ENCODE results near the gene ACAA1. TPM values are rescaled to one million over a fixed set of nuclear protein-coding genes. Genes with fewer than 3 reads are reported as not detected.
"Not testable (repeated sequence)": the region's sequence is repeated elsewhere in the genome, so short reads cannot be mapped to it uniquely, and the experiment has no call there.

ACAA1 gene
- total RNA-seq, 2 experiments from 2014 or later: 13.3 to 50.3 TPM

- no peak overlapping the region for H3K27ac ChIP-seq (ENCODE audit: low read depth, low read length, poor library complexity, severe bottlenecking)
- no peaks in the 10 kb centered on the region for H3K36me3 ChIP-seq (ENCODE audit: insufficient read depth, low read length)
- no peaks in the 10 kb centered on the region for H4K20me1 ChIP-seq (ENCODE audit: insufficient read depth, low read length)
- no peaks in the 10 kb centered on the region for H3K9me3 ChIP-seq (ENCODE audit: low read length)
- peaks cover 3% of the 10 kb centered on the region for H3K4me1 ChIP-seq (ENCODE audit: insufficient read depth, low read length, poor library complexity, severe bottlenecking)
- no TSS peak for BruUV-seq (replicated peaks)
- H3K79me2 ChIP-seq (ENCODE audit: insufficient read depth, low read depth, low read length): no peaks in the 10 kb centered on the region
- H2AFZ ChIP-seq (ENCODE audit: low read length): no peak overlapping the region
- no peak for TF ChIP-seq EZH2phosphoT487 (IDR thresholded peaks at IDR 0.05; ENCODE audit: borderline replicate concordance, low read depth, low read length)
- TF ChIP-seq CTCF (conservative IDR thresholded peaks at IDR 0.05; ENCODE audit: low read length): no peak
- DNase-seq (ENCODE audit: low spot score): no peak
- H3K9me2 ChIP-seq (ENCODE audit: insufficient read depth, low read length): no peaks in the 10 kb centered on the region
- intact Hi-C loops (cut with micrococcal nuclease; ENCODE audit: unreplicated experiment): no loop called here
- CTCF ChIA-PET (ENCODE audit: unreplicated experiment): interaction anchor here (0.5 kb wide), 1 partner anchor 48 kb away, joined by 4 read pairs; the partner anchor contains the start of gene ACAA1
- H3K4me2 ChIP-seq (ENCODE audit: low read length): no peak overlapping the region
- POLR2A ChIA-PET: no interaction called here
- H3K4me3 ChIP-seq (ENCODE audit: low read depth, low read length, poor library complexity, severe bottlenecking): no peak overlapping the region
Observed at GRCh38 chr3:38088126-38089078, 48.5 kb downstream of the ACAA1 start.

GRCh38 chr3:38087278-38087677 lies 49.6 kb downstream of the ACAA1 start:
- H3K4me2 ChIP-seq (ENCODE audit: low read length); H3K27ac ChIP-seq (ENCODE audit: low read depth, low read length, poor library complexity, severe bottlenecking); CTCF ChIA-PET (ENCODE audit: unreplicated experiment); intact Hi-C loops (cut with micrococcal nuclease; ENCODE audit: unreplicated experiment); H3K9me2 ChIP-seq (ENCODE audit: insufficient read depth, low read length); BruUV-seq (replicated peaks); H3K4me1 ChIP-seq (ENCODE audit: insufficient read depth, low read length, poor library complexity, severe bottlenecking); H2AFZ ChIP-seq (ENCODE audit: low read length); H4K20me1 ChIP-seq (ENCODE audit: insufficient read depth, low read length); H3K9me3 ChIP-seq (ENCODE audit: low read length); H3K36me3 ChIP-seq (ENCODE audit: insufficient read depth, low read length); DNase-seq (ENCODE audit: low spot score); H3K79me2 ChIP-seq (ENCODE audit: insufficient read depth, low read depth, low read length); H3K4me3 ChIP-seq (ENCODE audit: low read depth, low read length, poor library complexity, severe bottlenecking): not testable (repeated sequence)
- POLR2A ChIA-PET: interaction anchor here (0.7 kb wide), 1 partner anchor 305 kb away, joined by 3 read pairs; no protein-coding TSS in a partner anchor

- Histone ChIP-seq H3K4me2 (ENCODE audit: low read length) (no peak overlapping the region), H3K4me1 (ENCODE audit: insufficient read depth, low read length, poor library complexity, severe bottlenecking) (no peaks in the 10 kb centered on the region), H3K9me2 (ENCODE audit: insufficient read depth, low read length) (no peaks in the 10 kb centered on the region), H4K20me1 (ENCODE audit: insufficient read depth, low read length) (no peaks in the 10 kb centered on the region), H3K36me3 (ENCODE audit: insufficient read depth, low read length) (no peaks in the 10 kb centered on the region), H3K9me3 (ENCODE audit: low read length) (no peaks in the 10 kb centered on the region), H3K27ac (ENCODE audit: low read depth, low read length, poor library complexity, severe bottlenecking) (no peak overlapping the region), H3K79me2 (ENCODE audit: insufficient read depth, low read depth, low read length) (no peaks in the 10 kb centered on the region), H3K4me3 (ENCODE audit: low read depth, low read length, poor library complexity, severe bottlenecking) (no peak overlapping the region), H2AFZ (ENCODE audit: low read length) (no peak overlapping the region)
- DNase-seq (ENCODE audit: low spot score): no peak
- ChIA-PET CTCF (ENCODE audit: unreplicated experiment) (no interaction called here), POLR2A (no interaction called here)
- intact Hi-C loops (cut with micrococcal nuclease; ENCODE audit: unreplicated experiment): no loop called here
- no TSS peak for BruUV-seq (replicated peaks)
- TF ChIP-seq CTCF (conservative IDR thresholded peaks at IDR 0.05; ENCODE audit: low read length) (no peak), EZH2phosphoT487 (IDR thresholded peaks at IDR 0.05; ENCODE audit: borderline replicate concordance, low read depth, low read length) (no peak)
Observed at GRCh38 chr3:38086496-38086895, 50.4 kb downstream of the ACAA1 start.

Measured in OCI-LY7 (cell line).